ENCODE data around the gene IGSF21.
"Not testable (repeated sequence)": the region's sequence is repeated elsewhere in the genome, so short reads cannot be mapped to it uniquely, and the experiment has no call there.

IGSF21 gene

GRCh38 chr1:18157352-18157751, 49.8 kb downstream of the IGSF21 start:
- no peak overlapping the region for H3K4me3 ChIP-seq (replicated peaks; ENCODE audit: low read depth, low read length)
- TF ChIP-seq CTCF (IDR thresholded peaks at IDR 0.05; ENCODE audit: low read depth, low read length, missing control alignments): no peak
- no peak for DNase-seq (ENCODE audit: extremely low read depth, low read depth)

- H3K4me3 ChIP-seq (replicated peaks; ENCODE audit: low read depth, low read length): no peak overlapping the region
- no peak for DNase-seq (ENCODE audit: extremely low read depth, low read depth)
- TF ChIP-seq CTCF (IDR thresholded peaks at IDR 0.05; ENCODE audit: low read depth, low read length, missing control alignments): no peak
These were observed 50.4 kb downstream of the IGSF21 start for GRCh38 chr1:18157968-18158367.

DNA sequence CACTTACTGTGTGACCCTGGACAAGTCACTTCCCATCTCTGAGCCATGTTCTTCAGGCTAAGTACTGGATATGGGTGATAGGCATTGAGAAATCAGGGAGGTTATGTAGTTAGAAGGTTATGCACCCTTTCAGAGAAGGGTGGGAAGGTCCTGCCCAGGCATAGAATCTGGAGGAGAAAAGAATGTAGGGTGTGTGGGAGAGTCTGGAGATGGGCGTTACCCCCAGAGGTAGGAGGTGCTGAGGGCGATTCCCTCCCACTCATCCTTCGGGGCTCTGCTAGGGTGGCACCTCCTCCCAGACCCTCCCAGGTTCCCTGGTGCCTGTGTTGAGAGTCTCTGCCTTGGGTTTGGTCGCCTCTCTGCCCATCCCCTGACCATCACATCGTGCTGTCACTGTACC, 51.1 kb downstream of the IGSF21 start:
- H3K4me3 ChIP-seq (replicated peaks; ENCODE audit: low read depth, low read length): no peak overlapping the region
- no peak for TF ChIP-seq CTCF (IDR thresholded peaks at IDR 0.05; ENCODE audit: low read depth, low read length, missing control alignments)
- DNase-seq (ENCODE audit: extremely low read depth, low read depth): no peak

DNA sequence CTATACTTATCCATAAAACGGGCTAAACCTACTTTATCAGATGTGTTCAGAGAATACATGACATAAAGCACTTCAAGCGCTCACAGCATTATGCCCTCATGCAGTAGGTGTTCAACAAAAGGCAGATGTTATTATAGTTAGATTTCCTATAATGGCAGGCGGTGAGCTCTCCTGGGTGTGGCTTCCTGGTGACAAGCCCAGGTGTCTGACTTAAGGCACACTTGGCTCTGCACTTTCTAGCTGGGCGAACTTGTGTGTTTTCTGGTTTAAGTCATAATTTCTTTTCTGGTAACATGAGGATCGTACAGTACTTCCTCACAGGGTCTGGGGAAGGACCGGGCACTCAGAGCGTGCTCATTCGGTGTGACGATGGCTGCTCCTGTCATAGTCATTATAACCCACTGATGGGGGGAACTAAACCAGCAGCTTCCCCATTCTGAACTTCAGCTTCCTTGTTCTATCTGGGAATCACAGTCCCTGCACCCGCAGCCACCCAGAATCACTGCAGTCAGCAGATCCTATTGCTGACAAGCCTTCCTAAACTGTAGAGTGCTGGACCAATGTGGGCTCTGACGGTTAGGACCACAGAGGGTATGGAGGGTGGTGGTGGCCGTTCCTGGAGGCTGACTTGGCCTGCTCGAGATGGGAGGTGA, 52.8 kb downstream of the IGSF21 start:
- H3K4me3 ChIP-seq (replicated peaks; ENCODE audit: low read depth, low read length): no peak overlapping the region
- DNase-seq (ENCODE audit: extremely low read depth, low read depth): no peak
- no peak for TF ChIP-seq CTCF (IDR thresholded peaks at IDR 0.05; ENCODE audit: low read depth, low read length, missing control alignments)

- TF ChIP-seq CTCF (IDR thresholded peaks at IDR 0.05; ENCODE audit: low read depth, low read length, missing control alignments): no peak
- no peak overlapping the region for H3K4me3 ChIP-seq (replicated peaks; ENCODE audit: low read depth, low read length)
- peak; percentile 9 for DNase-seq (ENCODE audit: extremely low read depth, low read depth)
These were observed 54.1 kb downstream of the IGSF21 start for GRCh38 chr1:18161690-18162089.

DNA sequence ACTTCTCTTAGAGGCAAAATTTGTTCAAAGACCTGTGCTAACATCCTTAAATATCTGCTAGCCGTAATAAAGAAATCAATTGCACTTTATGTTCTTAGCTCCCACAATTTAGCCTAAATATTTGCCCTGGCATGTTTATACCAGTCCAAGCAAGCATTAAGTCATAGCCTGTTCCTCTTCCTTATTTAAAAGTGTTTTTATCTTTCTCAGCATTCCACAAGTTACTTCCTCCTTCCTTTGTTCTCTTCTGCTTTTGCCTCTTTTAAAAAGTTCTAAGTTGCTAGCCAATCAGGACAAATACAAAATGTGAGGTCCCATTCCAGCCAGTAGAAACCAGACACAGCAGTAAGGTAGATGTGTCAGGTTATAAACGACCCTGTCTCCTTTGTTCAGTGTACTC, 58.0 kb downstream of the IGSF21 start:
- not testable (repeated sequence) for DNase-seq (ENCODE audit: extremely low read depth, low read depth); H3K4me3 ChIP-seq (replicated peaks; ENCODE audit: low read depth, low read length)

DNA sequence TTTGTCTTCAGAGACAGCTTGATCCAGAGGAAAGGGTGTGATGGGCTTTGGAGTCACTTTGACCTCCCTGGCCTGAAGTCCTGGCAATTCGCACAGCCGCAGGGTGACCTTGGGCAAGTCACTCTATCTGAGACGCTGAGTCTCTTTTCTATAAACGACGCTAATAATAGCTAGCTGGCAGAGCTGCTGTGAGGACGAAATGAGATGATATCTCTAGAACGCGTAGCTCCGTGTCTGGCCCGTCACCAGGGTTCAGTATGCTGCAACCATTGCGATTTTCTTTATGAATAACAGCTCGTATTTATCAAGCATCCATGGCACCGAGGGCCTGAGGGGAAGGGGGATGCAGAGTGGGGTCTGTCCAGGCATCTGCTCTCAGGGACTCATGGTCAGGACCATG, 58.7 kb downstream of the IGSF21 start:
- TF ChIP-seq CTCF (IDR thresholded peaks at IDR 0.05; ENCODE audit: low read depth, low read length, missing control alignments): no peak
- DNase-seq (ENCODE audit: extremely low read depth, low read depth): no peak
- H3K4me3 ChIP-seq (replicated peaks; ENCODE audit: low read depth, low read length): no peak overlapping the region

Data from HFF-Myc (cell line).